Measurements from ENCODE around the gene VRK1.

Gene VRK1

GRCh38 chr14:96830946-96831345, 33.8 kb downstream of the VRK1 start:
- Mint-ChIP-seq H3K4me3 (no peak overlapping the region), H3K27ac (no peak overlapping the region), H3K4me1 (peaks cover 22% of the 10 kb centered on the region), H3K36me3 (peaks cover 27% of the 10 kb centered on the region), H3K9me3 (peaks cover 5% of the 10 kb centered on the region), H3K27me3 (no peaks in the 10 kb centered on the region)

- peaks cover 5% of the 10 kb centered on the region for H3K9me3 Mint-ChIP-seq
- peaks cover 18% of the 10 kb centered on the region for H3K4me1 Mint-ChIP-seq
- H3K36me3 Mint-ChIP-seq, result peaks cover 29% of the 10 kb centered on the region
- no peak overlapping the region for H3K4me3 Mint-ChIP-seq
- no peak overlapping the region for H3K27ac Mint-ChIP-seq
- no peaks in the 10 kb centered on the region for H3K27me3 Mint-ChIP-seq
Measured at GRCh38 chr14:96832351-96832750, 35.2 kb downstream of the VRK1 start.

GRCh38 chr14:96838449-96838848, 41.3 kb downstream of the VRK1 start:
- H3K36me3 Mint-ChIP-seq, result peaks cover 33% of the 10 kb centered on the region
- H3K9me3 Mint-ChIP-seq, result no peaks in the 10 kb centered on the region
- no peaks in the 10 kb centered on the region for H3K4me1 Mint-ChIP-seq
- H3K4me3 Mint-ChIP-seq, result no peak overlapping the region
- no peak overlapping the region for H3K27ac Mint-ChIP-seq
- no peaks in the 10 kb centered on the region for H3K27me3 Mint-ChIP-seq

GRCh38 chr14:96839251-96839650, 42.1 kb downstream of the VRK1 start:
- peaks cover 33% of the 10 kb centered on the region for H3K36me3 Mint-ChIP-seq
- no peak overlapping the region for H3K27ac Mint-ChIP-seq
- H3K9me3 Mint-ChIP-seq, result no peaks in the 10 kb centered on the region
- no peak overlapping the region for H3K4me3 Mint-ChIP-seq
- H3K27me3 Mint-ChIP-seq, result no peaks in the 10 kb centered on the region
- H3K4me1 Mint-ChIP-seq, result no peaks in the 10 kb centered on the region

- Mint-ChIP-seq H3K36me3 (peaks cover 31% of the 10 kb centered on the region), H3K27me3 (no peaks in the 10 kb centered on the region), H3K4me1 (no peaks in the 10 kb centered on the region), H3K4me3 (no peak overlapping the region), H3K9me3 (no peaks in the 10 kb centered on the region), H3K27ac (no peak overlapping the region)
Measured at GRCh38 chr14:96843137-96843536, 46.0 kb downstream of the VRK1 start.

GRCh38 chr14:96844857-96845570, 47.8 kb downstream of the VRK1 start:
- H3K4me3 Mint-ChIP-seq, result no peak overlapping the region
- H3K27ac Mint-ChIP-seq, result no peak overlapping the region
- peaks cover 5% of the 10 kb centered on the region for H3K4me1 Mint-ChIP-seq
- H3K36me3 Mint-ChIP-seq, result peaks cover 31% of the 10 kb centered on the region
- H3K9me3 Mint-ChIP-seq, result no peaks in the 10 kb centered on the region
- no peaks in the 10 kb centered on the region for H3K27me3 Mint-ChIP-seq

- H3K27ac Mint-ChIP-seq, result no peak overlapping the region
- H3K4me1 Mint-ChIP-seq, result peaks cover 14% of the 10 kb centered on the region
- H3K9me3 Mint-ChIP-seq, result no peaks in the 10 kb centered on the region
- peaks cover 22% of the 10 kb centered on the region for H3K36me3 Mint-ChIP-seq
- no peaks in the 10 kb centered on the region for H3K27me3 Mint-ChIP-seq
- no peak overlapping the region for H3K4me3 Mint-ChIP-seq
Measured at GRCh38 chr14:96847451-96847850, 50.3 kb downstream of the VRK1 start.

- Mint-ChIP-seq H3K27ac (no peak overlapping the region), H3K9me3 (no peaks in the 10 kb centered on the region)
Measured at GRCh38 chr14:96848011-96848410, 50.8 kb downstream of the VRK1 start.

GRCh38 chr14:96849733-96850132, 52.6 kb downstream of the VRK1 start:
- H3K4me3 Mint-ChIP-seq, result no peak overlapping the region
- H3K27ac Mint-ChIP-seq, result no peak overlapping the region
- peaks cover 20% of the 10 kb centered on the region for H3K4me1 Mint-ChIP-seq
- H3K9me3 Mint-ChIP-seq, result no peaks in the 10 kb centered on the region
- no peaks in the 10 kb centered on the region for H3K27me3 Mint-ChIP-seq
- H3K36me3 Mint-ChIP-seq, result peaks cover 20% of the 10 kb centered on the region

More at GRCh38 chr14:96848011-96848410, 50.8 kb downstream of the VRK1 start:
- Mint-ChIP-seq H3K4me3 (no peak overlapping the region), H3K4me1 (peaks cover 19% of the 10 kb centered on the region), H3K27me3 (no peaks in the 10 kb centered on the region), H3K36me3 (peaks cover 21% of the 10 kb centered on the region)

- Mint-ChIP-seq H3K27me3 (no peaks in the 10 kb centered on the region), H3K36me3 (peaks cover 20% of the 10 kb centered on the region), H3K4me3 (no peak overlapping the region), H3K27ac (no peak overlapping the region), H3K4me1 (peaks cover 20% of the 10 kb centered on the region), H3K9me3 (no peaks in the 10 kb centered on the region)
Measured at GRCh38 chr14:96851694-96852381, 54.7 kb downstream of the VRK1 start.

GRCh38 chr14:96852823-96853422, 55.7 kb downstream of the VRK1 start:
- Mint-ChIP-seq H3K27ac (no peak overlapping the region), H3K4me1 (peaks cover 20% of the 10 kb centered on the region), H3K36me3 (peaks cover 22% of the 10 kb centered on the region), H3K4me3 (no peak overlapping the region), H3K27me3 (no peaks in the 10 kb centered on the region), H3K9me3 (no peaks in the 10 kb centered on the region)

- H3K27ac Mint-ChIP-seq, result no peak overlapping the region
- no peaks in the 10 kb centered on the region for H3K4me1 Mint-ChIP-seq
- peaks cover 23% of the 10 kb centered on the region for H3K36me3 Mint-ChIP-seq
- no peak overlapping the region for H3K4me3 Mint-ChIP-seq
- no peaks in the 10 kb centered on the region for H3K9me3 Mint-ChIP-seq
- H3K27me3 Mint-ChIP-seq, result no peaks in the 10 kb centered on the region
Measured at GRCh38 chr14:96858643-96859042, 61.5 kb downstream of the VRK1 start.

GRCh38 chr14:96861568-96862310, 64.6 kb downstream of the VRK1 start:
- no peak overlapping the region for H3K4me3 Mint-ChIP-seq
- H3K4me1 Mint-ChIP-seq, result no peaks in the 10 kb centered on the region
- H3K27ac Mint-ChIP-seq, result no peak overlapping the region
- no peaks in the 10 kb centered on the region for H3K9me3 Mint-ChIP-seq
- H3K27me3 Mint-ChIP-seq, result no peaks in the 10 kb centered on the region
- peaks cover 39% of the 10 kb centered on the region for H3K36me3 Mint-ChIP-seq

GRCh38 chr14:96863327-96863985, 66.3 kb downstream of the VRK1 start:
- Mint-ChIP-seq H3K4me3 (no peak overlapping the region), H3K4me1 (no peaks in the 10 kb centered on the region), H3K27me3 (no peaks in the 10 kb centered on the region), H3K36me3 (peaks cover 38% of the 10 kb centered on the region), H3K9me3 (no peaks in the 10 kb centered on the region), H3K27ac (no peak overlapping the region)

GRCh38 chr14:96863986-96864330, 66.8 kb downstream of the VRK1 start:
- Mint-ChIP-seq H3K4me1 (no peaks in the 10 kb centered on the region), H3K27ac (no peak overlapping the region)

More at GRCh38 chr14:96863986-96864330, 66.8 kb downstream of the VRK1 start:
- no peaks in the 10 kb centered on the region for H3K9me3 Mint-ChIP-seq
- no peaks in the 10 kb centered on the region for H3K27me3 Mint-ChIP-seq
- no peak overlapping the region for H3K4me3 Mint-ChIP-seq
- peaks cover 36% of the 10 kb centered on the region for H3K36me3 Mint-ChIP-seq

All from activated naive CD4-positive, alpha-beta T cell treated with anti-CD3 and anti-CD28 coated beads, Interleukin-2, amount 50 U/mL, for 24 hours (primary cell).